Measurements from ENCODE around the gene LITAF.

LITAF gene

GRCh38 chr16:11630046-11630767 is 43.5 kb upstream of the LITAF start:
- no peak for DNase-seq (ENCODE audit: insufficient read length, low spot score)
- TF ChIP-seq POU2F2 (IDR thresholded peaks at IDR 0.05; ENCODE audit: low read depth, low read length), result no peak
- no peak for TF ChIP-seq POLR2AphosphoS5 (IDR thresholded peaks at IDR 0.05; ENCODE audit: low read depth, low read length)
- TF ChIP-seq POLR2A (IDR thresholded peaks at IDR 0.05; ENCODE audit: low read depth, low read length), result no peak
- no peak for TF ChIP-seq SPI1 (IDR thresholded peaks at IDR 0.05; ENCODE audit: low read depth, low read length)
- no peak for TF ChIP-seq TAF1 (IDR thresholded peaks at IDR 0.05; ENCODE audit: low read depth, low read length)
- no peak for TF ChIP-seq PAX5 (IDR thresholded peaks at IDR 0.05; ENCODE audit: insufficient read depth, low read length, severe bottlenecking)
- no peak for FAIRE-seq

DNA sequence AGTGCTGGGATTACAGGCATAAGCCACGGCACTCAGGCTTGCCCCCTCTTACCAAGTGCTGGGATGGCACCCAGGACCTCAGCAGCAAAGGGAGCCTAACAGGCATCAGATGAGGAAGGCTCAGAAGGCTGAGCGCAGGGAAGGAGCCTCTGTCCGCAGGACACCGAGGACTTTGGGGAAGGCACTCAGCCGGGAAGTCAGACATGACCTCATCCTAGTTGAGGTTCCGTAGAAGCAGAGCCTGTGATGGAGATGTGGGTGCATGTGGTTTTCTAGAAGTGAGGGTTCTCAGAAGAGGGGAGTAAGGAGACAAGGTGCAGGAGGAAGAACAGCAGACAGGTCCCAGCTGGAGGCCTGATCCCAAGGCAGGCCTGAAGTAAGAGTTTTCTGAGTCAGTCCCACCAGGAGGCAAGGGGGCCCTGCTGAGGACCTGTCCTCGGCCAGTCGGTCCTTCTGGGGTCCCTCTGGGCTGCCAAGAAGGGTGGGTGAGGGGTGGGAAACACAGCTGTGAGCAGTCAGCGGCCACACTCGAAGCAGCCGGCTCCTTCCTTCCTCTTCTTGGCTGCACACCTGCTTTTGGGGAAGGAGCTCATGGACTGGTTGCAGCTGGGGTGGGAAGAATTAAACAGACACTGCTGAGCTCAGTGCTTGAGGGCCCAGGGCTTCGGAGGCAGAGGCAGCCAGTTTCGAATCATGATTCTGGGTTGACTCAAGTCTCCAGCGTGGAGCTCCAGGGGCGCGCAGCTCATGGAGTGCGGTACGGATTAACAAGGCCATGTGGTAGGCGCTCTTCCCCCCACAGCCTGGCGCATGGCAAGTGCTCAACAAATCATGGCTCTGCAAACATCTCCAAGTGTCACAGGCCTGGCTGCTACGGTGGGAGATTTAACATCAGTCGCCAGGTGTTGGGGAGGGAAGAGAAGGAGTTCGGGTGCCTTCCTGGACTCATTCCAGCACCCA is 42.6 kb upstream of the LITAF start:
- TF ChIP-seq TAF1 (IDR thresholded peaks at IDR 0.05; ENCODE audit: low read depth, low read length), result no peak
- no peak for TF ChIP-seq POU2F2 (IDR thresholded peaks at IDR 0.05; ENCODE audit: low read depth, low read length)
- no peak for TF ChIP-seq PAX5 (IDR thresholded peaks at IDR 0.05; ENCODE audit: insufficient read depth, low read length, severe bottlenecking)
- TF ChIP-seq SPI1 (IDR thresholded peaks at IDR 0.05; ENCODE audit: low read depth, low read length), result no peak
- TF ChIP-seq POLR2A (IDR thresholded peaks at IDR 0.05; ENCODE audit: low read depth, low read length), result no peak
- no peak for TF ChIP-seq POLR2AphosphoS5 (IDR thresholded peaks at IDR 0.05; ENCODE audit: low read depth, low read length)
- no peak for DNase-seq (ENCODE audit: insufficient read length, low spot score)
- no peak for FAIRE-seq

DNA sequence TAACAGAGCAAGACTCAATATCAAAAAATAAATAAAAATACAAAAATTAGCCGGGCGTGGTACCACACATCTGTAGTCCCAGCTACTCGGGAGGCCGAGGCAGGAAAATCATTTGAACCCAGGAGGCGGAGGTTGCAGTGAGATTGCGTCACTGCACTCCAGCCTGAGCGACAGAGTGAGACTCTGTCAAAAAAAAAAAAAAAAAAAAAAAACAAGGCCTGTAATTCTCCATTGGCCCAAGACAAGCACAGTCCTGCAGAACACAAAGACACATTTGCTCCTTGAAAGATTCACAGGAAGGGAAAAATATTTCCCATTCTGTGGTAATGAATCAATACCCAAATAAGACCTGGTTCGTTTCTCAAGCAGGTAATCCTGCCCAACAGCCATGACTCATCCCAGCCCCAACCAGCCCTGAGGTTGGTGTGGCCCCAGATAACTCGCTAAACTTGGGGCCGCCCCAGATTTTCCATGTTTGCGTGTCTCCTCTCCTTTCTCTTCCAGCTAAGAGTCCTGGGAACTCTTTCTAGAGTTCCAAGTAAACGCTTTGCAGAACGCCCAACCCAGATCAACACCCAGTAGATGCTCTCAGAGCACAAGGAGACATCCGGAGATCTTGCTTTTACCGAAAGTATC is 41.2 kb upstream of the LITAF start:
- FAIRE-seq (no peak), DNase-seq (ENCODE audit: insufficient read length, low spot score) (no peak)
- TF ChIP-seq PAX5 (IDR thresholded peaks at IDR 0.05; ENCODE audit: insufficient read depth, low read length, severe bottlenecking) (no peak), POLR2AphosphoS5 (IDR thresholded peaks at IDR 0.05; ENCODE audit: low read depth, low read length) (no peak), SPI1 (IDR thresholded peaks at IDR 0.05; ENCODE audit: low read depth, low read length) (no peak), POLR2A (IDR thresholded peaks at IDR 0.05; ENCODE audit: low read depth, low read length) (no peak)

DNA sequence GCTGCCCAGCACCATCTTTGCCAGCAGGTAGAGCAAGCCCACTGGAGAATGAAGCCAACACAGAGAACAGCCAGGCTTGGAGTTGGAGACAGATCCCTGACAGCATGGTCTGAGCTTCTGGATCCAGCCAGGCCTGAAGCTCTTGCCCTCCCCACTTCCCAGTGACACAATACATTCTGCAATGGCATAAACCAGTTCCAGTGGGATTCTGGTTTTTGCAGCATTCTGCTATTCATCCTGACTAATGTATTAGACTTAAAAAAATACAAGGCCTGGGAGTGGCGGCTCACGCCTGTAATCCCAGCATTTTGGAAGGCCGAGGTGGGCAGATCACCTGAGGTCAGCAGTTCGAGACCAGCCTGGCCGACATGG is 40.6 kb upstream of the LITAF start:
- FAIRE-seq (no peak), DNase-seq (ENCODE audit: insufficient read length, low spot score) (no peak)
- TF ChIP-seq POLR2A (IDR thresholded peaks at IDR 0.05; ENCODE audit: low read depth, low read length) (no peak), SPI1 (IDR thresholded peaks at IDR 0.05; ENCODE audit: low read depth, low read length) (no peak), POU2F2 (IDR thresholded peaks at IDR 0.05; ENCODE audit: low read depth, low read length) (no peak), POLR2AphosphoS5 (IDR thresholded peaks at IDR 0.05; ENCODE audit: low read depth, low read length) (no peak), TAF1 (IDR thresholded peaks at IDR 0.05; ENCODE audit: low read depth, low read length) (no peak)

DNA sequence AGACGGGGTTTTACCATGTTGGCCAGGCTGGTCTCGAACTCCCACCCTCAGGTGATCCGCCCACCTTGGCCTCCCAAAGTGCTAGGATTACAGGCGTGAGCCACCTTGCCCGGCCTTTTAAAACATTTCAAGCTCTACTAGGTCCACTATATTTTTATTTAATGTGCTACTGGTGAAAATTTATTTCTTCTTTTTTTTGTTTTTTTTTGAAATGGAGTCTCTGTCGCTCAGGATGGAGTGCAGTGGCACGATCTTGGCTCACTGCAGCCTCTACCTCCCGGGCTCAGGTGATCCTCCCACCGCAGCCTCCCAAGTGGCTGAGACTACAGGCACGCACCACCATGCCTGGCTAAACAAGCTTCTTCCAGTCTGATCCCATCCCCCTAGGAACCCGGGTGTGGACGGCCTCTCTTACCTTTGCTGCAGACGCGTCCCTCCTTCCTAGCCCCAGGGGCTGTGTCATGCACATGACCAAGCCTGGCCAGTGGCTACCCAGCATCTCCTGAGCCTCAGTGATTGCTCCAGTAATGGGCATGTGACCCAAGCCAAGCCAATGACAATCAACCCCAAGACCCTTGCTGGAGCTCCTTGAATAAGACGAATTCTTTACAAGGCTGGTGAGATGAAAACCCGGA is 40.1 kb upstream of the LITAF start:
- FAIRE-seq, result no peak
- DNase-seq (ENCODE audit: insufficient read length, low spot score), result no peak
- no peak for TF ChIP-seq POLR2AphosphoS5 (IDR thresholded peaks at IDR 0.05; ENCODE audit: low read depth, low read length)
- no peak for TF ChIP-seq TAF1 (IDR thresholded peaks at IDR 0.05; ENCODE audit: low read depth, low read length)
- no peak for TF ChIP-seq SPI1 (IDR thresholded peaks at IDR 0.05; ENCODE audit: low read depth, low read length)
- no peak for TF ChIP-seq POU2F2 (IDR thresholded peaks at IDR 0.05; ENCODE audit: low read depth, low read length)
- TF ChIP-seq POLR2A (IDR thresholded peaks at IDR 0.05; ENCODE audit: low read depth, low read length), result no peak
- no peak for TF ChIP-seq PAX5 (IDR thresholded peaks at IDR 0.05; ENCODE audit: insufficient read depth, low read length, severe bottlenecking)

- DNase-seq (ENCODE audit: insufficient read length, low spot score) (no peak), FAIRE-seq (no peak)
- TF ChIP-seq SPI1 (IDR thresholded peaks at IDR 0.05; ENCODE audit: low read depth, low read length) (no peak), POU2F2 (IDR thresholded peaks at IDR 0.05; ENCODE audit: low read depth, low read length) (no peak), POLR2AphosphoS5 (IDR thresholded peaks at IDR 0.05; ENCODE audit: low read depth, low read length) (no peak), PAX5 (IDR thresholded peaks at IDR 0.05; ENCODE audit: insufficient read depth, low read length, severe bottlenecking) (no peak), TAF1 (IDR thresholded peaks at IDR 0.05; ENCODE audit: low read depth, low read length) (no peak), POLR2A (IDR thresholded peaks at IDR 0.05; ENCODE audit: low read depth, low read length) (no peak)
Observed at GRCh38 chr16:11625769-11626168, 39.0 kb upstream of the LITAF start.

DNA sequence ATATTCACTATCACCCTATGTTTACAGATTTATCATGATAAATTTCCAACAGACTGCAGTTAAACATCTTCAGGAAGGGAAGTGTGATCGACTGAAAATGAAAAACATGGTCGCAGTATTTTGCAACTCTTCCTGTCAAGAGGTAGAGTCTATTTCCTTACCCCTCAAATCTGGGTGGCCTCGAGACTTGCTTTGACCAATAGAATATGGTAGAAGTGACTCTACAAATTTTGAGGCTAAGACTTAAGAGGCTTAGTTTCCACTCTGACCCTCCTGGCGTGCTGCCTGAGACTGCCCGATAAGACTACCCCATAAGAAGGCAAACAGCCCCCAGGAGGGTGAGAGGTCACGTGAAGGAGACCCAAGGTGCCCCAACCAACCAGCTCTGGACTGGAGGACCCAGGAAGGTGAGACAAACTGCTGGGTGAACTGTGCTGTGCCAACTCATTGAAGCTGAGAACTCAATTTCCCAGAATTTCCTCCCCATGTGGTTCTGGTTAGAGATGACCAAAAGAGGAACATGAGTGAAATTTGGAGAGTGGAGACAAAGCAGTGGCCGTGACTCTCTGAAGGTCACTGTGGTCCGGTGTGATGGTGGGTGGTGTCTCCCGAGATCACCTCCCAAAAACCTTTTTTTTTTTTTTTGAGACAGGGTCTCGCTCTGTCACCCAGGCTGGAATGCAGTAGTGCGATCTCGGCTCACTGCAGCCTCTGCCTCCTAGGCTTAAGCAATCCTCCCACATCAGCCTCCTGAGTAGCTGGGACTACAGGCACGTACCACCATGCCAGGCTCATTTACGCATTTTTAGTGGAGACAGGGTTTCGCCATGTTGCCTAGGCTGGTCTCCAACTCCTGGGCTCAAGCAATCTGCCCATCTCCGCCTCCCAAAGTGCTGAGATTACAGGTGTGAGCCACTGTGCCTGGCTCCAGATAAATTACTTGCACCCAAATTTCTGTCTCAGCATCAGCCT is 38.2 kb upstream of the LITAF start:
- TF ChIP-seq TAF1 (IDR thresholded peaks at IDR 0.05; ENCODE audit: low read depth, low read length), result no peak
- TF ChIP-seq POU2F2 (IDR thresholded peaks at IDR 0.05; ENCODE audit: low read depth, low read length), result no peak
- TF ChIP-seq SPI1 (IDR thresholded peaks at IDR 0.05; ENCODE audit: low read depth, low read length), result no peak
- no peak for TF ChIP-seq POLR2AphosphoS5 (IDR thresholded peaks at IDR 0.05; ENCODE audit: low read depth, low read length)
- TF ChIP-seq PAX5 (IDR thresholded peaks at IDR 0.05; ENCODE audit: insufficient read depth, low read length, severe bottlenecking), result no peak
- no peak for TF ChIP-seq POLR2A (IDR thresholded peaks at IDR 0.05; ENCODE audit: low read depth, low read length)
- FAIRE-seq, result no peak

GRCh38 chr16:11624205-11624604 is 37.5 kb upstream of the LITAF start:
- FAIRE-seq (no peak), DNase-seq (ENCODE audit: insufficient read length, low spot score) (no peak)
- no peak for TF ChIP-seq PAX5 (IDR thresholded peaks at IDR 0.05; ENCODE audit: insufficient read depth, low read length, severe bottlenecking)
- no peak for TF ChIP-seq POU2F2 (IDR thresholded peaks at IDR 0.05; ENCODE audit: low read depth, low read length)
- no peak for TF ChIP-seq POLR2AphosphoS5 (IDR thresholded peaks at IDR 0.05; ENCODE audit: low read depth, low read length)
- no peak for TF ChIP-seq SPI1 (IDR thresholded peaks at IDR 0.05; ENCODE audit: low read depth, low read length)

More for the DNA sequence above, 38.2 kb upstream of the LITAF start:
- no peak for DNase-seq (ENCODE audit: insufficient read length, low spot score)

Measured in GM12891 (cell line).